HL-60 (cell line): ENCODE measurements around the gene GALNT12.

Experiments
- DNase-seq, 2 experiments: peaks; one replicate each; pipeline ENCODE4 v3.0.0-alpha.2; 2010 to 2020; ENCODE audit warnings: low read depth in 1 of 2, low spot score in 1 of 2
- H3K27ac ChIP-seq: fragments of 250-450 bp; sonication (Bioruptor Pico); replicated peaks from 2 replicates; pipeline ENCODE4 v1.5.1; 2020; ENCODE audit warnings: mild to moderate bottlenecking, moderate library complexity
- H3K27me3 ChIP-seq: fragments of 250-450 bp; sonication (Bioruptor Pico); 2 replicates; pipeline ENCODE4 v1.5.1; 2021; ENCODE audit warnings: mild to moderate bottlenecking, moderate library complexity; ENCODE audit not compliant: insufficient read depth, poor library complexity, severe bottlenecking
- H3K4me3 ChIP-seq: replicated peaks from 2 replicates; pipeline ENCODE4 v1.5.1; 2011; ENCODE audit warnings: mild to moderate bottlenecking, control low read depth, low read length; ENCODE audit not compliant: insufficient read depth
- CTCF ChIP-seq: IDR thresholded peaks from one replicate; pipeline ENCODE4 v1.5.1; 2011; ENCODE audit warnings: low read length, control low read depth, inconsistent platforms; ENCODE audit not compliant: insufficient read depth
- GABPA ChIP-seq: IDR thresholded peaks from 2 replicates; pipeline ENCODE4 v1.6.1; 2012; ENCODE audit warnings: low read depth
- POLR2AphosphoS5 ChIP-seq: IDR thresholded peaks from 2 replicates; pipeline ENCODE4 v1.6.1; 2012; ENCODE audit warnings: low read depth
- REST ChIP-seq: IDR thresholded peaks from 2 replicates; pipeline ENCODE4 v1.6.1; 2012; ENCODE audit warnings: low read depth; ENCODE audit not compliant: insufficient replicate concordance
- SPI1 ChIP-seq: IDR thresholded peaks from 2 replicates; pipeline ENCODE4 v1.6.1; 2012; ENCODE audit warnings: low read depth, mild to moderate bottlenecking, borderline replicate concordance

Gene GALNT12

GRCh38 chr9:98818764-98819163 lies 11.3 kb downstream of the GALNT12 start:
- H3K4me3 ChIP-seq: no peak overlapping the region
- DNase-seq: no peak
- TF ChIP-seq POLR2AphosphoS5 (no peak), REST (no peak), CTCF (no peak), GABPA (no peak), SPI1 (no peak)

GRCh38 chr9:98819231-98819630 lies 11.8 kb downstream of the GALNT12 start:
- no peak for DNase-seq
- no peaks in the 10 kb centered on the region for H3K27me3 ChIP-seq
- TF ChIP-seq GABPA (no peak), POLR2AphosphoS5 (no peak), CTCF (no peak), SPI1 (no peak), REST (no peak)
- no peak overlapping the region for H3K4me3 ChIP-seq
- no peak overlapping the region for H3K27ac ChIP-seq

More at GRCh38 chr9:98818764-98819163, 11.3 kb downstream of the GALNT12 start:
- Histone ChIP-seq H3K27ac (no peak overlapping the region), H3K27me3 (no peaks in the 10 kb centered on the region)

- Histone ChIP-seq H3K27ac (no peak overlapping the region), H3K27me3 (no peaks in the 10 kb centered on the region), H3K4me3 (no peak overlapping the region)
- TF ChIP-seq CTCF (no peak), POLR2AphosphoS5 (no peak), SPI1 (no peak), GABPA (no peak), REST (no peak)
- no peak for DNase-seq
Observed at GRCh38 chr9:98821831-98822230, 14.4 kb downstream of the GALNT12 start.
